ENCODE results near the gene IL21R.
"Not testable (repeated sequence)": the region's sequence is repeated elsewhere in the genome, so short reads cannot be mapped to it uniquely, and the experiment has no call there.

The IL21R gene

DNA sequence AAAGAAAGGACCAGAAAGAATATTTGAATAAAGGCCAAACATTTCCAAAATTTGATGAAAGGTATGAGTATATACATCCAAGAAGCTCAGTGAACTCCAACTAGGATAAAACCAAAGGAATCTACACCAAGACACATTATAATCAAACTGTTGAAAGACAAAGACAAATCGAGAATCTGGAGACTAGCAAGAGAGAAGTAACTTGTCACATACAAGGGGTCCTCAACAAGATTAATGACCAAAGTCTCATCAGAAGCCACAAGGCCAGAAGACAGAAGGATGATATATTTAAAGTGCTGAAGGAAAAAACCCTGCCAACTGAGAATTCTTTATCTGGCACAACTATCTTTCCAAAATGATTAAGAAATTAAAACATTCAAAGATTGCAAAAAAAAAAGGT is 9.3 kb upstream of the IL21R start:
- no peak overlapping the region for H3K4me3 ChIP-seq (ENCODE audit: low read depth, low read length)
- DNase-seq (ENCODE audit: low read depth), result no peak
- TF ChIP-seq, protein P1, sequence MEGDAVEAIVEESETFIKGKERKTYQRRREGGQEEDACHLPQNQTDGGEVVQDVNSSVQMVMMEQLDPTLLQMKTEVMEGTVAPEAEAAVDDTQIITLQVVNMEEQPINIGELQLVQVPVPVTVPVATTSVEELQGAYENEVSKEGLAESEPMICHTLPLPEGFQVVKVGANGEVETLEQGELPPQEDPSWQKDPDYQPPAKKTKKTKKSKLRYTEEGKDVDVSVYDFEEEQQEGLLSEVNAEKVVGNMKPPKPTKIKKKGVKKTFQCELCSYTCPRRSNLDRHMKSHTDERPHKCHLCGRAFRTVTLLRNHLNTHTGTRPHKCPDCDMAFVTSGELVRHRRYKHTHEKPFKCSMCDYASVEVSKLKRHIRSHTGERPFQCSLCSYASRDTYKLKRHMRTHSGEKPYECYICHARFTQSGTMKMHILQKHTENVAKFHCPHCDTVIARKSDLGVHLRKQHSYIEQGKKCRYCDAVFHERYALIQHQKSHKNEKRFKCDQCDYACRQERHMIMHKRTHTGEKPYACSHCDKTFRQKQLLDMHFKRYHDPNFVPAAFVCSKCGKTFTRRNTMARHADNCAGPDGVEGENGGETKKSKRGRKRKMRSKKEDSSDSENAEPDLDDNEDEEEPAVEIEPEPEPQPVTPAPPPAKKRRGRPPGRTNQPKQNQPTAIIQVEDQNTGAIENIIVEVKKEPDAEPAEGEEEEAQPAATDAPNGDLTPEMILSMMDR (conservative IDR thresholded peaks at IDR 0.05; ENCODE audit: low read depth, low read length), result no peak

DNA sequence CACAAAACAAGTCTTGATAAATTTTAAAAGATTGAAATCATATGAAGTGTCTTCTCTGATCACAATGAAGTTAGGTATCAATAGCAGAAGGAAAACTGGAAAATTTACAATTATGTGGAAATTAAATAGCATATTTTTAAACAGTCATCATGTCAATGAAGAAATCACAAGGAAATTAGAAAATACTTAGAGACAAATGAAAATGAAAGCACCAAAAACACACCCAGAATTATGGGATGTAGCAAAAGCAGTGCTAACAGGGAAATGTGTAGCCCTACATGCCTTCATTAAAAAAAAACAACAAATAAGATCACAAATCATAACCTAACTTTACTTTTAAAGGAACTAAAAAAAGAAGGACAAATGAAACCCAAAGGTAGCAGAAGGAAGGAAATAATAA is 7.5 kb upstream of the IL21R start:
- TF ChIP-seq, protein P1 (conservative IDR thresholded peaks at IDR 0.05; ENCODE audit: low read depth, low read length), result no peak
- no peak overlapping the region for H3K4me3 ChIP-seq (ENCODE audit: low read depth, low read length)
- no peak for DNase-seq (ENCODE audit: low read depth)

DNA sequence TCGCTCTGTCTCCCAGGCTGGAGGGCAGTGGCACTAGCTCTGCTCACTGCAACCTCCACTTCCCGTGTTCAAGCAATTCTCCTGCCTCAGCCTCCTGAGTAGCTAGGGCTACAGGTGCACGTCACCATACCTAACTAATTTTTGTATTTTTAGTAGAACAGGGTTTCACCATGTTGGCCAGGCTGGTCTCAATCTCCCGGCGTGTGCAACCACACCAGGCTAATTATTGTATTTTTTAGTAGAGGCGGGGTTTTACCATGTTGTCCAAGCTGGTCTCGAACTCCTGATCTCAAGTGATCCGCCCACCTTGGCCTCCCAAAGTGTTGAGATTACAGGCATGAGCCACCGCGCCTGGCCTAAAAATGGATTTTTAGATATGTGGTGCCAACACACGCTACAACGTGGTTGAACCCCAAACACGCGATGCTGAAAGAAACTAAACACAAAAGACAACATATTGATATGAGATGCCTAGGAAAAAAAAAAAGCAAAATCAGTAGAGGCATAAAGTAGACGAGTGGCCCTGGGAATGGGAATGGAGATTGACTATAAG is 3.6 kb upstream of the IL21R start:
- H3K4me3 ChIP-seq (ENCODE audit: low read depth, low read length); DNase-seq (ENCODE audit: low read depth): not testable (repeated sequence)

DNA sequence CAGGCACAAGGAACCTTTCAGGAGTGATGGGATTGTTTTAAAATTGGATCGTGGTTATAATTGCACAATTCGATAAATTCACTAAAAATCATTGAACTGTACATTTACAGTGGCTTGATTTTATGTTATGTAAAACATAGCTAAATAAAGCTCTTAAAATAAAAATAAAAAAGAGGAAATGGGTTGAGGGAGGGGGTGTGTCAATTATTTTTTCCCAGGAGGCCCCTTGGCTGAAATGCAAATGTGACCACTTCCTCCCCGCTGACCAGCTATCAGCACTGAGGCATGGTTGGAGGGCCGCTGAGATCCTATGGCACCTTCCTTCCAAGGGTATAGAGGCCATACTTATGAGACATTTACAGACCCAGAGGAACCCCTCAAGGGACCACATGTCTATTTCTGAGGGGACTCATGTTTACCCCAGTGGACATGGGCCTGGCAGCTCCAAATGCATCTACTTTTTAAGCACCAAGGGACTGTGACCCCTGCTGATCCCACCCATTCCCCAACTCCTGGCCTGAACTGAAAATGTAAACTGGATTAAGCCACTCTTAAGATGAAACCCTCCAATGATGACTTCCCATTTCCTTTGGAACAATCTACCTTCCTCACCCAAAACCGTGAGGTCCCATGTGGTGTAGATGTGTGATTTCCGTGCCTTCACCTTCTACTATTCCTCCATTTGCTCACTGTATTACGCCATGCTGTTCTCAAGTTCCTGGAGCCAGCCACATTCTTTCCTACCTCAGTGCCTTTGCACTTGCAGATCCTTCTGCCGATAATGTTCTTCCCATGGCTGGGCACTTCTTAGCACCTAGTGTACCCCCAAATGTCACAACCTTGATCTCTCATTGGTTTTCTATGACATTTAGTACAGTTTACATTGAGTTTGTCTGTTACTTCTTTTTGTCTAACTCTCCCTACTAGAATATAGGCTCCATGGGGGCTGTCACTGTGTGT is 2.8 kb upstream of the IL21R start:
- DNase-seq (ENCODE audit: low read depth), result no peak
- TF ChIP-seq, protein P1 (conservative IDR thresholded peaks at IDR 0.05; ENCODE audit: low read depth, low read length), result no peak
- no peak overlapping the region for H3K4me3 ChIP-seq (ENCODE audit: low read depth, low read length)

DNA sequence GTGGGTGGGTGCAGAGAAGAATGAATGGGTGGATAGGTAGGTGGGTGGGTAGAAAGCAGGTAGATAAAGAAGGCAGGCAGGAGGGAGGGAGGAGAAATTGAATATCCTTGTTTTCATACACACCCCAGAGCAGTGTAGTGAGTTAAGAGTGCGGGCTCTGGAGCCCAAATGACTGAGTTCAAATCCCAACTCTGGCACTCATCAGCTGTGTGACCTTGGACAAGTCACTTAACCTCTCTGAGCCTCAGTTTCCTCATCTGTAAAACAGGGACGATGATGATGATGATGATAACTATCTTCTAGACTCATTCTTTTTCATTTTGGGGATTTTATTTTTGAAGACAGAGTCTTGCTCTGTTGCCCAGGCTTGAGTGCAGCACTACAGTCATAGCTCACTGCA is 2.0 kb upstream of the IL21R start:
- TF ChIP-seq, protein P1 (conservative IDR thresholded peaks at IDR 0.05; ENCODE audit: low read depth, low read length), result no peak
- no peak overlapping the region for H3K4me3 ChIP-seq (ENCODE audit: low read depth, low read length)
- DNase-seq (ENCODE audit: low read depth), result no peak

DNA sequence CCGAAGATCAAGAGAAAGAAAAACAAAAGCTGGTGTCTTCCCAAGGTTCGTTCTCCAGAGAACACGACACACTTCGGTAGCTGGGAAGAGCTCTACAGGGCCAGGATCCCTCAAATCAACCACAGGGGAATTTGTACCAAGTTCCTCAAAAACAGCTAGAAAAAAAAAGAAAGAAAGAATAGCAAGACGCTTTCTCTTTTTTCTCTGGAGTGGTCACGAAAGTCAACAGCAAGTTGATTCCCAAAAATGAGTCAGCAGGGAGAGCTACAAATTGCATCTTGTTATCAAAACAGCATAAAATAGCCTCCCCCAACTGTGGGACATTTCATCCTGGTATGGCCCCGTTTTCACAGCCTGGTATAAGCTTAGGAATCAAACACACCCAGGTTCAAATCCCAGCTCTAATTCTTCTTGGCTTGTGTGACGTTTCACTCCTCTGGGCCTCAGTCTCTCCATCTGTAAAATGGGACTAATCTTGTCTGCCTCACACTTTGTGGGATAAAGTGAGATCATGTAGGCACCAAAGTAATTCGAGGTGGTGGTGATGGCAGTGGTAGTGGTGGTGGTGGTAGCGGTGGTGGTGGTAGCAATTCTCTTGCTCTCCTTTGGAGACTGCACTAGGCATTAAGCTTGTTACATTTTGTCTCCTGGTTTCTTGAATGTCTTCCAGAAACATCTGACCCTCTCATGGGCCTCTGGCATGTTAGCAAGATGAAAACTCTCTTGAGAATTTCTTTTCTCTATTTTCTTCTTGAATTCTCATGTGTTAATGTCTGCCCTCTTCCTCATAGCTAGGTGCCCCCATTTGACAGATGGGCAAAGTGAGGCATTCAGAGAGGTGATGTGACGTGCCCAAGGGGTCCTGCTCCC is 988 bp upstream of the IL21R start:
- TF ChIP-seq, protein P1 (conservative IDR thresholded peaks at IDR 0.05; ENCODE audit: low read depth, low read length), result no peak
- DNase-seq (ENCODE audit: low read depth), result peak; percentile 71
- H3K4me3 ChIP-seq (ENCODE audit: low read depth, low read length), result no peak overlapping the region

DNA sequence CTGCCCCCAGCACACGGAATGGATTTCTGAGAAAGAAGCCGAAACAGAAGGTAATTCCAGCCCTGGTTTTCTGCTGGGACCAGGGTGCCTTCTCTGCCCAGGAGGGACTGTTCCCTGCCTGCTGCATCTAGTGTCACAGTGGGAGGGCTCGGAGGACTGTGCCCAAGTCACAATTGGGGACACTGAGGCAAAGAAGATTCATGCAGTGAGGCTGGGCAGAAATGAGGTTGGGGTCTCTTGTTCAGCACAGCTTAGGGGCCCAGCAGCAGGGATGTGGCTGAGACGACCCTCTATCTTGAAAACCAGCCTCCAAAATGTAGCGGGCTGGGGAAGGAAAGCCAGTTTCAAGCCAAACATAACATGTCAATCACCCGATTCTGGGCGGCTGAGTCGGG is 592 bp downstream of the IL21R start:
- TF ChIP-seq, protein P1 (conservative IDR thresholded peaks at IDR 0.05; ENCODE audit: low read depth, low read length), result no peak
- H3K4me3 ChIP-seq (ENCODE audit: low read depth, low read length), result no peak overlapping the region

More for the DNA sequence above, 592 bp downstream of the IL21R start:
- no peak for DNase-seq (ENCODE audit: low read depth)

Data from choroid plexus epithelial cell (primary cell).